IMR-90 (cell line): Measurements from ENCODE around the gene BAMBI.

ENCODE experiments used
- CTCF ChIP-seq: conservative IDR thresholded peaks from 2 replicates; pipeline ENCODE4 v1.5.1; 2012; ENCODE audit warnings: mild to moderate bottlenecking, low read depth, low read length, improper control_type of control experiment
- FOS ChIP-seq: fragments of 150-350 bp; IDR thresholded peaks from 2 replicates; pipeline ENCODE4 v1.6.1; 2016; ENCODE audit warnings: low read depth, low read length
- POLR2A ChIP-seq: IDR thresholded peaks from 2 replicates; pipeline ENCODE4 v1.6.1; 2012; ENCODE audit warnings: mild to moderate bottlenecking, low read depth, low read length
- RFX5 ChIP-seq: IDR thresholded peaks from 2 replicates; pipeline ENCODE4 v1.8.0; 2012; ENCODE audit warnings: low read depth, mild to moderate bottlenecking, low read length, moderate library complexity

DNA sequence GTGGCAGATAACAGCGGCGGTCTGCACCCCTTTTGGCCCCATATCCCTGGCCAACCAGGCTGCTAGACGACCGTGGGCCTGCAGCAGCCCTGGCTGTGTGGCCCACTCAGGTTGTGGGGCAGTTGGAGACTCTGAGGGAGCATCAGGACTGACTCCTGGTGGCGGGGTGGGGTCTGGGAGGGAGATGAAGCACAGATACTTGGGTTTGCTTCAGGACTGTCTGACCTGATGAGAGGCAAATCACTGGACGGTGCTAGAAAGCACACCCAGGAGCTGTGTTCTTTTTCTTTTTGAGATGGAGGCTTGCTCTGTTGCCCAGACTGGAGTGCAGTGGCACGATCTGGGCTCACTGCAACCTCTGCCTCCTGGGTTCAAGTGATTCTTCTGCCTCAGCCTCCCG lies 28.2 kb downstream of the BAMBI start:
- TF ChIP-seq CTCF (no peak), RFX5 (no peak), FOS (no peak), POLR2A (no peak)
